Tibial nerve (tissue), 3 donors: Measurements from ENCODE around the gene TNIK.

ENCODE experiments used
- CTCF ChIP-seq, 5 experiments: fragments of 200-600 bp in 3 of 5; fragments of 450-650 bp in 2 of 5; sonication (generic) in 3 of 5; IDR thresholded peaks; one replicate each; pipeline ENCODE4 v1.5.1; 2016 to 2019; ENCODE audit warnings: antibody characterized with exemption in 5 of 5, mild to moderate bottlenecking in 3 of 5, moderate library complexity in 2 of 5
- POLR2A ChIP-seq, 2 donors: fragments of 450-650 bp; IDR thresholded peaks; one replicate each; pipeline ENCODE4 v1.6.1; 2017; ENCODE audit warnings: antibody characterized with exemption in 2 of 2, mild to moderate bottlenecking in 2 of 2, moderate library complexity in 2 of 2

- TF ChIP-seq POLR2A (IDR thresholded peaks at IDR 0.05) (no peak), CTCF (IDR thresholded peaks at IDR 0.05) (no peak)
Measured at GRCh38 chr3:171092467-171092911, 367.7 kb downstream of the TNIK start.
